HG03108 (cell line): ENCODE data around the gene SLC25A18.
"Not testable (repeated sequence)": the region's sequence is repeated elsewhere in the genome, so short reads cannot be mapped to it uniquely, and the experiment has no call there.

Source experiments
- ATAC-seq: cut with Tn5 transposase; IDR thresholded peaks from one replicate; pipeline ENCODE4 v1.9.1; 2021; ENCODE audit warnings: moderate library complexity; ENCODE audit not compliant: unreplicated experiment

SLC25A18 gene

GRCh38 chr22:17562906-17563870 lies at the start of gene SLC25A18:
Gene SLC25A18 (plus strand): TSS chr22:17563498. CDS start chr22:17579945, 16,447 bp downstream.
- no peak for ATAC-seq

GRCh38 chr22:17513612-17514011 lies 49.7 kb upstream of the SLC25A18 start:
- ATAC-seq, result no peak

DNA sequence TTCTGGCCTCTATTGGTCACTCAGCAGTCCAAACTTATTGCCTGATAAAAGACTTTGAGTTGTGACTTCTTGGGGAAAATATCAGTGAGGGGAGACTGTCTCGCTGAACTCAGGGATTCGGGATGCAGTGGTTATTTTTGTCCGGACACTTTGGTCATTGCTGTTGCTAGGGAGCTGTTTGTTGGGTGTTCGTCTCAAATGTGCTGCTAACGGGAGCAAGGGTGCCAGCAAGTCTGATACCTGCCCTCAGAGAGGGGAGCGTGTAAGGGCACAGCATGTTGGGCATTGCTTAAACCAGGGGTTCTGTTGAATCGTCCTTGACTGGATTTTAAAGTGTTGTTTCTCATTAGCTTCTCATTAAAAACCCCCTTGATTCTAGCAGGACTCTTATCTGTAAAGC lies 49.2 kb upstream of the SLC25A18 start:
- ATAC-seq, result no peak

GRCh38 chr22:17518406-17518805 lies 44.9 kb upstream of the SLC25A18 start:
- ATAC-seq, result no peak

DNA sequence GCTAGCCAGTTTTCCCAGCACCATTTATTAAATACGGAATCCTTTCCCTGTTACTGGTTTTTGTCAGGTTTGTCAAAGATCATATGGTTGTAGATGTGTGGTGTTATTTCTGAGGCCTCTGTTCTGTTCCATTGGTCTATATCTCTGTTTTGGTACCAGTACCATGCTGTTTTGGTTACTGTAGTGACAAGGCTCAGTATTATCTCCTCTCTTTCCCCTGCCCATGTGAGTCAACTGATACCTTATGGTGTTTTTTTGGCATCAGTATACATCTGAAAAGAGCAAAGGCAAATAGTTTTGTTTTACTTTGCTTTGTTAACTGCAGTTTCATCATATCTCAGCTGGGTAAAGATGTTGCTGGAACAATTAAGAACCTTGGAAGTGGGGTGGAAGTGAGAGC lies 41.3 kb upstream of the SLC25A18 start:
- not testable (repeated sequence) for ATAC-seq

GRCh38 chr22:17523925-17524324 lies 39.4 kb upstream of the SLC25A18 start:
- ATAC-seq, result no peak

- no peak for ATAC-seq
Measured at GRCh38 chr22:17536269-17536668, 27.0 kb upstream of the SLC25A18 start.

- ATAC-seq, result no peak
Measured at GRCh38 chr22:17537155-17537554, 26.1 kb upstream of the SLC25A18 start.

DNA sequence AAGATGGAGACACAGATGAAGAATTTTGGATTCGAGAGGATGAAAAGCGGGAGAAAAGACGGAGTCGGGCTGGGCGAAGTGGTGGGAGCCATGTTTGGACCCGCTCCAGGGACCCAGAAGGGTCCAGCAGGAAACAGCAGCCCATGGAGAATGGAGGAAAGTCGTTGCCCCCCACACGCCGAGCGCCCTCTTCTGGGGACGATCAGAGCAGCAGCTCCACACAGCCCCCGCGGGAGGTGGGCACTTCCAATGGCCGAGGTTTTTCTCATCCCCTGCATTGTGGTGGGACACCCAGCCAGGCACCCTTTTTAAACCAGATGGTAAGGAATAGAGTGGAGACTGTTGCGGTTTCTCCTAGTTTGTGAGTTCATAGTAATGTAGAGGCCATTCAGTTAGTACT lies 22.8 kb upstream of the SLC25A18 start:
- ATAC-seq, result no peak

- no peak for ATAC-seq
Measured at GRCh38 chr22:17541476-17541875, 21.8 kb upstream of the SLC25A18 start.

DNA sequence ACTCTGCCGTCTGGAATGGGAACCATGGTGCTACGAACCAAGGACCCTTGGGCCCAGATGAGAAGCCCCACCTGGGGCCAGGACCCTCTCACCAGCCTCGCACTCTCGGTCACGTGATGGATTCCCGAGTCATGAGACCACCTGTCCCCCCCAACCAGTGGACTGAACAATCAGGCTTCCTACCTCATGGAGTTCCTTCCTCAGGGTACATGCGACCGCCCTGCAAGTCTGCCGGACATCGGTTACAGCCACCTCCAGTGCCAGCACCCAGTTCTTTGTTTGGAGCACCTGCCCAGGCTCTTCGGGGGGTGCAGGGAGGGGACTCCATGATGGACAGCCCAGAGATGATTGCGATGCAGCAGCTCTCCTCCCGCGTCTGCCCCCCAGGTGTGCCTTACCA lies 20.8 kb upstream of the SLC25A18 start:
- ATAC-seq, result no peak

DNA sequence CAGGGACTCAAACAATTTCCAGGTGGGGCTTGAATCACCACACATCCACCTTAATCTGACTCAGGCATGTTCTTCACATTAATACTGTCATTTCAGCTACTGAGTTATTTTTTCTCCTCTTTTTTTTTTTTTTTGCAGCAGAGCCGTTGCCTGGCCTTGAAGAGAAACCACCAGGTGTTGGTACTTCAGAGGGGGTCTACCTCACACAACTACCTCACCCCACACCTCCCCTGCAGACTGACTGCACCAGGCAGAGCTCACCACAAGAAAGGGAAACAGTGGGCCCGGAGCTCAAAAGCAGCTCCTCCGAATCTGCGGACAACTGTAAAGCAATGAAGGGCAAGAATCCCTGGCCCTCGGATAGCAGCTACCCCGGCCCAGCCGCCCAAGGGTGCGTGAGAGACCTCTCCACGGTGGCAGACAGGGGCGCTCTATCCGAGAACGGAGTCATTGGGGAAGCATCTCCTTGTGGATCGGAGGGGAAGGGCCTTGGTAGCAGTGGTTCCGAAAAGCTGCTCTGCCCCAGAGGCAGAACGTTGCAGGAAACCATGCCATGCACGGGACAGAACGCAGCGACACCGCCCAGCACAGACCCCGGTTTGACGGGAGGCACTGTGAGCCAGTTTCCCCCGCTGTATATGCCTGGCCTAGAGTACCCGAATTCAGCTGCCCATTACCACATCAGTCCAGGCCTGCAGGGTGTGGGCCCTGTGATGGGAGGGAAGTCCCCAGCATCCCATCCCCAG lies 15.1 kb upstream of the SLC25A18 start:
- ATAC-seq, result no peak

- ATAC-seq, result no peak
Measured at GRCh38 chr22:17548756-17549035, 14.6 kb upstream of the SLC25A18 start.

DNA sequence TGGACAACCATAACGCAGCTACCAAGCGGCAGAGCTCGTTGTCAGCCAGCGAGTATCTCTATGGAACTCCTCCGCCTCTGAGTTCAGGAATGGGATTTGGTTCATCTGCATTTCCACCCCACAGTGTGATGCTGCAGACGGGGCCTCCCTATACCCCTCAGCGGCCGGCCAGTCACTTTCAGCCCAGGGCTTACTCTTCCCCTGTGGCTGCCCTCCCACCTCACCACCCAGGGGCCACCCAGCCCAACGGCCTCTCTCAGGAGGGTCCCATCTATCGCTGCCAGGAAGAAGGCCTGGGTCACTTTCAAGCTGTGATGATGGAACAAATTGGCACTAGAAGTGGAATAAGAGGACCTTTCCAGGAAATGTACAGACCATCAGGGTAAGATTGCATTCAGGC lies 14.1 kb upstream of the SLC25A18 start:
- ATAC-seq, result no peak

- ATAC-seq, result no peak
Measured at GRCh38 chr22:17549655-17550054, 13.6 kb upstream of the SLC25A18 start.

DNA sequence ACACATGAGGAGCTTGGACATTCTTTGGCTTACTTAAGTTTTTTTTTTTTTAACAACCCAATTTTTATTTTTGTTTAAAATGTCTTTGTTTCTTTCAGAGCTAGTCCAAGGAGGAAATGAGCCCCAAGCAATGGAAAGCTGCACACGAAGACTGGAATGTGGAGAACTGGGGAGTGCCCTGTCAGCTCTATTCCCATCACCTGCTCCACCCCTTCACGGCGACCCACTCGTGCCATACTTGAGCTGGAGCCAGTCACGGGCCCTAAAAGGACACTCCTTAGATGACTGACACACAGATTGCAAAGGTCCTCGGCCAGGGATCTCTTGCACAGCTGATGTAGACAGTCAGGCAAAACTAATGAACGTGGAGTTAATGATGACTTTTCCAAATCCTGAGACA lies 10.6 kb upstream of the SLC25A18 start:
- no peak for ATAC-seq

DNA sequence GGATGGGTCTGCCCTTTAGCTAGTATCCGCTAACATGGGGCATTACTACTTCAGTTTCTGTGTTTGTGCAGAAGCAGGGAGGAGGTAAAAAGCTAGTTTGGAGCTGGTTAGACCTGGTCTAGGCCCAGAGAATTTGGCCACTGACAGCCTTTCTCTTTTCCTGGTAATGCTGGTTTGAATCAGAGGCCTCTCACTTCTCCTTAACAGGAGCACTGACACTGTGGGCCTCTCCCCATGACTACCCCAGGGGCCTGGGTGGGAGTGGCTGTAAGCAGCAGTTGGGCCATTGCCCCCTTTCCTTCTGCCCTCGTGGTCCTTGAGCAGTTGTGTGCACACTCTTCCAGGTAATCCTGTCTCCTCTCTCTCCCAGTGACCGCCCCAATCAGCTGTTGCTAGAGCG lies 8.5 kb upstream of the SLC25A18 start:
- no peak for ATAC-seq

DNA sequence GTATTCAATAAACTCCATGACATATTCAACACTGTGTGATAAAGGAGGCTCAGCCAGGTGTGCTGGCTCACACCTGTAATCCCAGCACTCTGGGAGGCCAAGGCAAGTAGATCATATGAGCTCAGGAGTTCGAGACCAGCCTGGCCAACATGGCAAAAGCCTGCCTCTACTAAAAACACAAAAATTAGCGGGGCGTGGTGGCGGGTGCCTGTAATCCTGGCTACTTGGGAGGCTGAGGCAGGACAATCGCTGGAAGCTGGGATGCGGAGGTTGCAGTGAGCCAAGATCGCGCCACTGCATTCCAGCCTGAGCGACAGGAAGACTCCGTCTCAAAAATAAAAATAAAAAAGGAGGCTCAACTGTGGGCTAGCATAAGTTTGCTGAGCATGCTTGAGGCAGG lies 4.1 kb upstream of the SLC25A18 start:
- ATAC-seq, result no peak

GRCh38 chr22:17563936-17564391 lies 666 bp downstream of the SLC25A18 start:
- ATAC-seq, result no peak

- ATAC-seq, result not testable (repeated sequence)
Measured at GRCh38 chr22:17566016-17566687, 2.9 kb downstream of the SLC25A18 start.

- no peak for ATAC-seq
Measured at GRCh38 chr22:17566776-17567175, 3.5 kb downstream of the SLC25A18 start.
